ENCODE data around the gene ZNF827. TPM values are rescaled to one million over a fixed set of nuclear protein-coding genes. Genes with fewer than 3 reads are reported as not detected.

ZNF827 gene
- total and polyA plus RNA-seq, 7 donors = 1.7 to 15.2 (median 7.3) TPM

GRCh38 chr4:145939441-145939750 is 773 bp upstream of the ZNF827 start:
- ATAC-seq = no peak
- DNase-seq = no peak
- peak overlapping the region; percentile 85 for H3K27ac ChIP-seq
- peaks cover 15% of the 10 kb centered on the region for H3K4me1 ChIP-seq
- peak overlapping the region; percentile 80 for H3K4me3 ChIP-seq
- WGBS, 3 donors = 36 to 63% (median 38%) methylated on average over 2 of the region's 2 CpGs
- no peak for TF ChIP-seq CTCF (IDR thresholded peaks at IDR 0.05)
- H3K9me3 ChIP-seq = no peaks in the 10 kb centered on the region
- H3K27me3 ChIP-seq (ENCODE audit: insufficient read depth in 3 of 3, low read length in 2 of 3) = no peaks in the 10 kb centered on the region
- intact Hi-C loops (cut with DNase I) = loop anchor here (5.0 to 10.0 kb wide), 4 partner anchors 55 to 238 kb away; partner anchors contain the start of gene LSM6 (in 1 of the 2)
- no peaks in the 10 kb centered on the region for H3K36me3 ChIP-seq (ENCODE audit: insufficient read depth in 1 of 2, low read depth in 1 of 2)

GRCh38 chr4:145937971-145938611 is 532 bp downstream of the ZNF827 start:
- Histone ChIP-seq H3K27ac (peak overlapping the region; percentile 85), H3K36me3 (ENCODE audit: insufficient read depth in 1 of 2, low read depth in 1 of 2) (no peaks in the 10 kb centered on the region), H3K4me1 (peaks cover 21% of the 10 kb centered on the region), H3K9me3 (no peaks in the 10 kb centered on the region), H3K27me3 (ENCODE audit: insufficient read depth in 3 of 3, low read length in 2 of 3) (no peaks in the 10 kb centered on the region), H3K4me3 (peak overlapping the region; percentile 80)
- whole genome bisulfite sequencing, 3 donors = 0 to 1% (median 0%) methylated on average over 16 to 18 of the region's 18 CpGs
- ATAC-seq (peak in 2 of 4 donors; percentile 24 to 43), DNase-seq (no peak)
- intact Hi-C loops (cut with DNase I) = loop anchor here (2.0 to 10.0 kb wide), 5 partner anchors 53 to 239 kb away; partner anchors contain the start of gene LSM6 (in 1 of the 2)
- TF ChIP-seq CTCF (IDR thresholded peaks at IDR 0.05) = no peak

- Histone ChIP-seq H3K4me1 (peaks cover 21% of the 10 kb centered on the region), H3K27ac (peak overlapping the region; percentile 85), H3K4me3 (peak overlapping the region; percentile 80), H3K9me3 (no peaks in the 10 kb centered on the region), H3K27me3 (ENCODE audit: insufficient read depth in 3 of 3, low read length in 2 of 3) (no peaks in the 10 kb centered on the region), H3K36me3 (ENCODE audit: insufficient read depth in 1 of 2, low read depth in 1 of 2) (no peaks in the 10 kb centered on the region)
- TF ChIP-seq CTCF (IDR thresholded peaks at IDR 0.05) = no peak
- WGBS, 3 donors = 0 to 1% (median 1%) methylated on average over 46 to 92 of the region's 95 CpGs
- intact Hi-C loops (cut with DNase I) = loop anchor here (2.0 to 10.0 kb wide), 5 partner anchors 52 to 240 kb away; partner anchors contain the start of gene LSM6 (in 1 of the 2)
- DNase-seq (peak; percentile 75 to 85), ATAC-seq (peak; percentile 69 to 74 (median 72))
Measured at GRCh38 chr4:145936997-145937901, 1.4 kb downstream of the ZNF827 start.

- 1% methylated on average over 62 to 70 of the region's 70 CpGs for WGBS, 3 donors
- no peaks in the 10 kb centered on the region for H3K27me3 ChIP-seq (ENCODE audit: insufficient read depth in 3 of 3, low read length in 2 of 3)
- no peaks in the 10 kb centered on the region for H3K36me3 ChIP-seq (ENCODE audit: insufficient read depth in 1 of 2, low read depth in 1 of 2)
- H3K4me3 ChIP-seq = peak overlapping the region; percentile 80
- ATAC-seq (peak; percentile 74 to 77 (median 76)), DNase-seq (peak; percentile 72 to 81)
- intact Hi-C loops (cut with DNase I) = loop anchor here (2.0 to 10.0 kb wide), 5 partner anchors 52 to 241 kb away; partner anchors contain the start of gene LSM6 (in 1 of the 2)
- peaks cover 25% of the 10 kb centered on the region for H3K4me1 ChIP-seq
- peak overlapping the region; percentile 85 for H3K27ac ChIP-seq
- no peaks in the 10 kb centered on the region for H3K9me3 ChIP-seq
- peak; percentile 28 for TF ChIP-seq CTCF (IDR thresholded peaks at IDR 0.05)
Measured at GRCh38 chr4:145936142-145936996, 2.3 kb downstream of the ZNF827 start.
